Measurements from ENCODE around the gene CLCA2. TPM values are rescaled to one million over a fixed set of nuclear protein-coding genes. Genes with fewer than 3 reads are reported as not detected.

CLCA2 gene
- total RNA-seq, 1 donor from 2014 or later = 0.11 TPM

DNA sequence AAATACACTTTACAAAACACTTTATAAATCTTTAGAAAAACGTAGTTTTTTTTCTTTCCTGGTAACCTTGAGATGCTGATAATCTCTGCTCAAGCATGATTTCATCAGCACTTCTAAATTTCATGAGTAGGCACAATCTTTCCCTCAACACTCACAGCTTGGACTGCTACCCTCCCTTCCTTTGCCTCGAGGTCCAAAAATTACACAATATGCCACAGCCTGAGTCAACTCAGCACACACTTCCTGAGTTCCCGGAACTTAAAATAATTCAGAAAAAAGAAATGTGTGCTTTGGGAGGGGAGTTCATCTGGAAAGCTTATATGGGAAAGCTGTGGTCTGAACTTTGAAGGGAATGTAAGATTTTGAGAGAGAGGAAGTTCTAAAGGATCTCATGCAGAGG lies 5.9 kb downstream of the CLCA2 start:
- Mint-ChIP-seq H3K9me3 (no peaks in the 10 kb centered on the region), H3K4me3 (no peak overlapping the region), H3K36me3 (no peaks in the 10 kb centered on the region), H3K27ac (no peak overlapping the region), H3K4me1 (no peaks in the 10 kb centered on the region), H3K27me3 (ENCODE audit: low read depth) (peaks cover 22% of the 10 kb centered on the region)
- TF ChIP-seq CTCF (IDR thresholded peaks at IDR 0.05; ENCODE audit: unreplicated experiment) = no peak
- no peak for DNase-seq (ENCODE audit: low spot score in 2 of 2, unreplicated experiment in 2 of 2)

GRCh38 chr1:86430376-86430775 lies 6.4 kb downstream of the CLCA2 start:
- H3K4me3 Mint-ChIP-seq = no peak overlapping the region
- no peaks in the 10 kb centered on the region for H3K36me3 Mint-ChIP-seq
- no peaks in the 10 kb centered on the region for H3K9me3 Mint-ChIP-seq
- no peak for TF ChIP-seq CTCF (IDR thresholded peaks at IDR 0.05; ENCODE audit: unreplicated experiment)
- H3K27ac Mint-ChIP-seq = no peak overlapping the region
- no peaks in the 10 kb centered on the region for H3K4me1 Mint-ChIP-seq
- no peak for DNase-seq (ENCODE audit: low spot score in 2 of 2, unreplicated experiment in 2 of 2)
- H3K27me3 Mint-ChIP-seq (ENCODE audit: low read depth) = peaks cover 26% of the 10 kb centered on the region

- H3K27ac Mint-ChIP-seq = no peak overlapping the region
- DNase-seq (ENCODE audit: low spot score in 2 of 2, unreplicated experiment in 2 of 2) = no peak
- no peaks in the 10 kb centered on the region for H3K4me1 Mint-ChIP-seq
- H3K27me3 Mint-ChIP-seq (ENCODE audit: low read depth) = peaks cover 46% of the 10 kb centered on the region
- no peak overlapping the region for H3K4me3 Mint-ChIP-seq
- no peaks in the 10 kb centered on the region for H3K36me3 Mint-ChIP-seq
- H3K9me3 Mint-ChIP-seq = no peaks in the 10 kb centered on the region
- TF ChIP-seq CTCF (IDR thresholded peaks at IDR 0.05; ENCODE audit: unreplicated experiment) = no peak
Measured at GRCh38 chr1:86434059-86434458, 10.1 kb downstream of the CLCA2 start.

- Mint-ChIP-seq H3K4me1 (no peaks in the 10 kb centered on the region), H3K4me3 (no peak overlapping the region), H3K36me3 (no peaks in the 10 kb centered on the region), H3K9me3 (no peaks in the 10 kb centered on the region), H3K27me3 (ENCODE audit: low read depth) (peaks cover 55% of the 10 kb centered on the region), H3K27ac (no peak overlapping the region)
- no peak for DNase-seq (ENCODE audit: low spot score in 2 of 2, unreplicated experiment in 2 of 2)
- TF ChIP-seq CTCF (IDR thresholded peaks at IDR 0.05; ENCODE audit: unreplicated experiment) = no peak
Measured at GRCh38 chr1:86435327-86435726, 11.4 kb downstream of the CLCA2 start.

- no peaks in the 10 kb centered on the region for H3K36me3 Mint-ChIP-seq
- no peak overlapping the region for H3K27ac Mint-ChIP-seq
- TF ChIP-seq CTCF (IDR thresholded peaks at IDR 0.05; ENCODE audit: unreplicated experiment) = no peak
- no peak for DNase-seq (ENCODE audit: low spot score in 2 of 2, unreplicated experiment in 2 of 2)
- no peaks in the 10 kb centered on the region for H3K9me3 Mint-ChIP-seq
- no peaks in the 10 kb centered on the region for H3K4me1 Mint-ChIP-seq
- H3K4me3 Mint-ChIP-seq = no peak overlapping the region
- peaks cover 55% of the 10 kb centered on the region for H3K27me3 Mint-ChIP-seq (ENCODE audit: low read depth)
Measured at GRCh38 chr1:86436041-86436440, 12.1 kb downstream of the CLCA2 start.

GRCh38 chr1:86441581-86441980 lies 17.6 kb downstream of the CLCA2 start:
- no peaks in the 10 kb centered on the region for H3K36me3 Mint-ChIP-seq

More at GRCh38 chr1:86441581-86441980, 17.6 kb downstream of the CLCA2 start:
- no peak for TF ChIP-seq CTCF (IDR thresholded peaks at IDR 0.05; ENCODE audit: unreplicated experiment)
- Mint-ChIP-seq H3K27ac (no peak overlapping the region), H3K9me3 (no peaks in the 10 kb centered on the region), H3K4me1 (peaks cover 6% of the 10 kb centered on the region), H3K27me3 (ENCODE audit: low read depth) (peaks cover 32% of the 10 kb centered on the region), H3K4me3 (no peak overlapping the region)
- no peak for DNase-seq (ENCODE audit: low spot score in 2 of 2, unreplicated experiment in 2 of 2)

Measured in mesothelial cell of epicardium (in vitro differentiated cells).